Fibroblast of pulmonary artery (primary cell): ENCODE data around the gene EP400.

Source experiments
- DNase-seq: peaks from one replicate; pipeline ENCODE4 v3.0.0-alpha.2; 2010; ENCODE audit warnings: low read depth
- H3K4me3 ChIP-seq: replicated peaks from 2 replicates; pipeline ENCODE4 v1.5.1; 2011; ENCODE audit warnings: low read depth, mild to moderate bottlenecking, control low read depth, low read length, moderate library complexity
- TF ChIP-seq, protein P1 (sequence below): IDR thresholded peaks from 2 replicates; pipeline ENCODE4 v1.5.1; 2011; ENCODE audit warnings: mild to moderate bottlenecking, control low read depth, low read length, inconsistent platforms; ENCODE audit errors: missing control alignments

The EP400 gene

DNA sequence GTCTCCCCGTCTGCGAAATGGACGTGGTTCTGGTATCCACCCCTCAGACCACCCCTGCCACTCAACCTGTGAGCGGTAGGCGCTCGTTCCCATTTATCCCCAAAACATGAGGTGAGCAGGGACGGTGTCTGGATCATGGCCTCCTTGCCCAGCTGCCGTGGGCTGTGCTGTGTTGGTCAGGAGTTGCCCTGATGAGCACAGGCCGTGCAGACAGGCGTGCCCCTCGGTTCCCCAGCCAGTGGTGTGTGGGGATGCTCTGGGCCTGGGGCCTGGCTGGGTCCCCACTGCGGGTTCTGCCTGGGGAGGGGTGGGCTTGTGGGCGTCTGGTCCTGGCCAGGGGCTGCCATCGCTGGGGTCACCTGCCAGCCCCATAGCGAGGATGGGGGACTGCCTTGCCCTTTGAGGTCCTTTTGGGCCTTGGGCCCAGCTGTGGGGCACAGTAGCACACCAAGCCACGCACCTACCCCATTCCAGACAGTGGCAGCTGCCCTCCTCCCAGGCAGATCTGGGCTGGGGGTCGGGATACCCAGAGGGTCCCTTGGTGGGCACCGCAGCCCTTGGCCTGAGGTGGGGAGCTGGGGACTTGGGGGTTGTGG lies 31.9 kb upstream of the EP400 start:
- H3K4me3 ChIP-seq: no peak overlapping the region
- no peak for DNase-seq
- TF ChIP-seq, protein P1, sequence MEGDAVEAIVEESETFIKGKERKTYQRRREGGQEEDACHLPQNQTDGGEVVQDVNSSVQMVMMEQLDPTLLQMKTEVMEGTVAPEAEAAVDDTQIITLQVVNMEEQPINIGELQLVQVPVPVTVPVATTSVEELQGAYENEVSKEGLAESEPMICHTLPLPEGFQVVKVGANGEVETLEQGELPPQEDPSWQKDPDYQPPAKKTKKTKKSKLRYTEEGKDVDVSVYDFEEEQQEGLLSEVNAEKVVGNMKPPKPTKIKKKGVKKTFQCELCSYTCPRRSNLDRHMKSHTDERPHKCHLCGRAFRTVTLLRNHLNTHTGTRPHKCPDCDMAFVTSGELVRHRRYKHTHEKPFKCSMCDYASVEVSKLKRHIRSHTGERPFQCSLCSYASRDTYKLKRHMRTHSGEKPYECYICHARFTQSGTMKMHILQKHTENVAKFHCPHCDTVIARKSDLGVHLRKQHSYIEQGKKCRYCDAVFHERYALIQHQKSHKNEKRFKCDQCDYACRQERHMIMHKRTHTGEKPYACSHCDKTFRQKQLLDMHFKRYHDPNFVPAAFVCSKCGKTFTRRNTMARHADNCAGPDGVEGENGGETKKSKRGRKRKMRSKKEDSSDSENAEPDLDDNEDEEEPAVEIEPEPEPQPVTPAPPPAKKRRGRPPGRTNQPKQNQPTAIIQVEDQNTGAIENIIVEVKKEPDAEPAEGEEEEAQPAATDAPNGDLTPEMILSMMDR: no peak

DNA sequence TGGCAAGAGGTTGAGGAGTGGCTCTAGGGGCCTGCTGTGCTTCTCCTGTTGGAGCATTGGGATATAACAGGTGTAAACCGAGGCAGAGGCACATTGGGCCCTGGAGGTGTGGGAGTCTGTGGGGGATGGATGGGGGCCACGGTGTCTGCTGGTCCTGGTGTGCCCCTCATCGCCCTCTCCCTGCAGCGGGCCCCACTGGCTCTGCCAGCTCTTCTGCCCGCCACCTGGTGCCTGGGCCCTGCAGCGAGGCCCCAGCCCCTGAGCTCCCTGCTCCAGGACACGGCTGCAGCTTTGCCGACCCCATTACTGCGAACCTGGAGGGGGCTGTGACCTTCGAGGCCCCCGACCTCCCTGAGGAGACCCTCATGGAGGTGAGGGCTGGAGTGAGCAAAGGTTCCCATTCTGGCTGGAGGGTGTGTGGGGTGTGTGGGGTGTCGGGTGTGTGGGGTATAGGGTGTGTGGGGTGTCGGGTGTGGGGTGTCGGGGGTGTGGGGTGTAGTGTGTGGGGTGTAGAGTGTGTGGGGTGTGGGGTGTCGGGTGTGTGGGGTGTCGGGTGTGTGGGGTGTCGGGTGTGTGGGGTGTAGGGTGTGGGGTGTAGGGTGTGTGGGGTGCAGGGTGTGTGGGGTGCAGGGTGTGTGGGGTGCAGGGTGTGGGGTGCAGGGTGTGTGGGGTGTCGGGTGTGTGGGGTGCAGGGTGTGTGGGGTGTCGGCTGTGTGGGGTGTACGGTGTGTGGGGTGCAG lies 31.3 kb upstream of the EP400 start:
- no peak for DNase-seq
- TF ChIP-seq, protein P1: no peak
- no peak overlapping the region for H3K4me3 ChIP-seq

DNA sequence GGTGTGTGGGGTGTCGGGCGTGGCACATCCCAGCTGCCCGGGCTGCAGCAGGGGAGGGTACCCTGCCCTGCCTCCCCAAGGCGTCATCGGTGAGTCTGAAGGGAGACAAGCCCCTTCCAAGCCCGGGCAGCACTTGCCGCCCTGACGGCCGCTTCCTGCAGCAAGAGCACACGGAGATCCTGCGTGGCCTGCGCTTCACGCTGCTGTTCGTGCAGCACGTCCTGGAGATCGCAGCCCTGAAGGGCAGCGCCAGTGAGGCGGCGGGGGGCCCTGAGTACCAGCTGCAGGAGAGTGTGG lies 30.7 kb upstream of the EP400 start:
- TF ChIP-seq, protein P1: no peak
- no peak for DNase-seq
- H3K4me3 ChIP-seq: no peak overlapping the region

DNA sequence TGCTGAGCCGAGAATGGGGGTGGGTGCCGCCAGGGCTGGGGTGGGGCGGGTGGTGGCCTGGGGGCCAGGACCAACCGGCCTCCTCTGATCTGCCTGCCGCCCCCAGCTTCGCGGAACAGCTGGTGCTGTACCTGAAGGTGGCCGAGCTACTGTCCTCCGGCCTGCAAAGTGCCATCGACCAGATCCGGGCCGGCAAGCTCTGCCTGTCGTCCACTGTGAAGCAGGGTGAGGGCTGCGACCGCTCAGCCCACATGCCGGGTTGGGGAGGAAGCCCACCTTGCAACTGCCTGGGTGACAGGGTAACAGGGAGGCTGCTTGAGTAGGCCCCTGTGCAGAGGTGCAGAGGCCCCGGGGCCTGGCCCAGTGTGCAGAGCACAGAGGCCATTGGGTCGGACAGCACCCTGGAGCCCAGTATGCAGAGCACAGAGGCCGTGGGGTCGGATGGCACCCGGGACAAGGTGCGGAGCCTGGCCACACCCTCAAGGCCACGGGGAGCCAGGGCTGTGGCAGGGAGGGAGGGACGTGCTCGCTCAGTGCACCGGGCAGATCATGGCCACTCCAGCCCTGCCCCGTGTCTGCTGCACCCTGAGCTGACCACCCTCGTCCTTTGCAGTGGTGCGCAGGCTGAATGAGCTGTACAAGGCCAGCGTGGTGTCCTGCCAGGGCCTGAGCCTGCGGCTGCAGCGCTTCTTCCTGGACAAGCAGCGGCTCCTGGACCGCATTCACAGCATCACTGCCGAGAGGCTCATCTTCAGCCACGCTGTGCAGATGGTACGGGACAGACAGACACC lies 30.2 kb upstream of the EP400 start:
- no peak overlapping the region for H3K4me3 ChIP-seq
- TF ChIP-seq, protein P1: no peak

DNA sequence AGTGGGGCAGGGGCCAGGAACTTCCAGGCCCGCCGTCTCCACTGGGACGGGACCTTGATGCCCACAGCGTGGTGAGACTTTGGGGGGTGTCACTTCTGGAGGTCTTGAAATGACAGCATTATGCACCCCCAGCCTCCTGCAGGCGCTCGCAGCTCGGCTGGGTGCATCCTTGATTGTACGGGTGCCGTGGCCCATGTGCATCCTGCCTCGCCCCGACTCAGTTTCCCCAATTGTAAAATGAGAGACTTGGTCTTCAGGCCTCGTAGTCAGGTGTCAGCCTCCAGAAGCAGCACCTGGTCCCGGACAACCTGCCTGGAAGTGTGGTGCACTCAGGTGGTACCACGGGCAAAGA lies 29.6 kb upstream of the EP400 start:
- TF ChIP-seq, protein P1: no peak
- no peak for DNase-seq
- H3K4me3 ChIP-seq: no peak overlapping the region

More for the DNA sequence above, 30.2 kb upstream of the EP400 start:
- no peak for DNase-seq

DNA sequence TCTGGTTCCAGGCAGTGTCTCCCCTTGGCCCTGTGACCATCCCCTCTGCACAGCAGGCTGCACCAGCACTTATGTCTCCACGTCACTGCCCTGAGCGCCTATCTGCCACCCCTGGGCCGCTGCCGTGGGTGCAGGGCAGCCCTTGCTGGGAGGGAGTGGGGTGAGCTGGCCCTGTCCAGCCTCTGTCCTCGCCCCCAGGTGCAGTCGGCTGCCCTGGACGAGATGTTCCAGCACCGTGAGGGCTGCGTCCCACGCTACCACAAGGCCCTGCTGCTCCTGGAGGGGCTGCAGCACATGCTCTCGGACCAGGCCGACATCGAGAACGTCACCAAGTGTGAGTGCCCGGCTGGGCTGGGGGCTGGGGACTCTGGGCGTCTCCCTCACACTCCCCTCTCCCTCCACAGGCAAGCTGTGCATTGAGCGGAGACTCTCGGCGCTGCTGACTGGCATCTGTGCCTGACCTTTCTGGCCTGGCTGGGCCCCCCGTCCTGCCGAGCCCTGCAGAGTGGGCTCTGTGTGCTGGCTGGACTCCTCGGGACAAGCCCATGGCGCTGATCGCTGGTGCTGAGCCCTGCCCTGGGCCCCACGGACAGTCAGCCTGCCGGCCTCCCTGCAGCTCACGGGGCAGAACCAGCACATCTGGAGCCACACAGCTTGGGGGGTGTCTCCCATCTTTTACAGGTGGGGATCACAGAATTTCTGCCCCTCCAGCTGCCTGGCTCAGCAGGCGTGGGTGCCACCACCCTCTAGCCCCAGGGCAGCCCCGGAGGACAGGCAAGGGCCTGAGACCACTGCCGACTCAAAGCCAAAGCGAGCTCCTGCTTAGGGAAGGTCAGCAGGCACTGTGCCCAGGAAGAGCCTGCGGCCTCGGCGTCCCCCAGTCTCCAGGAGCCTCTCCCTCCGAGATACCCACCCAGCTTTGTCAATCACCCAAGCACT lies 28.6 kb upstream of the EP400 start:
- H3K4me3 ChIP-seq: no peak overlapping the region
- TF ChIP-seq, protein P1: no peak
- no peak for DNase-seq
